Adrenal gland (tissue), 5 donors: ENCODE results near the gene PCSK9.

Source experiments
- CTCF ChIP-seq, 6 experiments: fragments of 450-650 bp in 4 of 6; fragments of 200-600 bp in 2 of 6; sonication (generic) in 1 of 6; IDR thresholded peaks; 1 replicate in 5 of 6; 2 replicates in 1 of 6; pipeline versions ENCODE4 v1.5.1 to v1.8.0; 2016 to 2021; ENCODE audit warnings: antibody characterized with exemption in 6 of 6, mild to moderate bottlenecking in 2 of 6, moderate library complexity in 1 of 6
- POLR2A ChIP-seq, 2 donors: fragments of 450-650 bp; IDR thresholded peaks; one replicate each; pipeline ENCODE4 v1.6.1; 2017; ENCODE audit warnings: antibody characterized with exemption in 2 of 2, mild to moderate bottlenecking in 2 of 2, moderate library complexity in 1 of 2
- donor health status: DM: no; HTN: no; CAD: no.

GRCh38 chr1:55041613-55042012 lies 2.3 kb downstream of the PCSK9 start:
- TF ChIP-seq CTCF (IDR thresholded peaks at IDR 0.05), result no peak
- no peak for TF ChIP-seq POLR2A (IDR thresholded peaks at IDR 0.05)
